GM23248 (cell line): Measurements from ENCODE around the gene AUP1.

ENCODE experiments used
- EZH2 ChIP-seq: fragments of 200-600 bp; sonication (generic); IDR thresholded peaks from 2 replicates; pipeline ENCODE4 v1.6.1; 2018; ENCODE audit warnings: antibody characterized with exemption, mild to moderate bottlenecking; ENCODE audit not compliant: insufficient read depth, poor library complexity, severe bottlenecking
- EZH2phosphoT487 ChIP-seq: fragments of 200-600 bp; sonication (generic); IDR thresholded peaks from 2 replicates; pipeline ENCODE4 v1.6.1; 2018; ENCODE audit warnings: antibody characterized with exemption, moderate library complexity, mild to moderate bottlenecking, low read depth; ENCODE audit not compliant: insufficient read depth

- TF ChIP-seq EZH2phosphoT487 (no peak), EZH2 (no peak)
Observed at GRCh38 chr2:74573747-74574562, 44.4 kb upstream of the AUP1 start.
